Progenitor cell of endocrine pancreas (in vitro differentiated cells): ENCODE measurements around the gene ADM2. TPM values are rescaled to one million over a fixed set of nuclear protein-coding genes. Genes with fewer than 3 reads are reported as not detected.

Experiments used
- DNase-seq: peaks from one replicate; pipeline ENCODE4 v3.0.0; 2021; ENCODE audit warnings: low spot score; ENCODE audit not compliant: unreplicated experiment
- H3K27ac Mint-ChIP-seq: 2 replicates; pipeline ENCODE4 v1.8.0; 2021; ENCODE audit warnings: mild to moderate bottlenecking, moderate library complexity, mixed read lengths
- H3K27me3 Mint-ChIP-seq: 2 replicates; pipeline ENCODE4 v1.8.0; 2021; ENCODE audit warnings: mixed read lengths
- H3K36me3 Mint-ChIP-seq: 2 replicates; pipeline ENCODE4 v1.8.0; 2022; ENCODE audit warnings: mixed read lengths; ENCODE audit not compliant: insufficient read depth
- H3K4me1 Mint-ChIP-seq: 2 replicates; pipeline ENCODE4 v1.8.0; 2021; ENCODE audit warnings: low read depth, mixed read lengths
- H3K4me3 Mint-ChIP-seq: 2 replicates; pipeline ENCODE4 v1.8.0; 2021; ENCODE audit warnings: low read depth, mild to moderate bottlenecking, moderate library complexity, mixed read lengths
- H3K9me3 Mint-ChIP-seq: 2 replicates; pipeline ENCODE4 v1.8.0; 2021; ENCODE audit warnings: low read depth, mixed read lengths
- CTCF ChIP-seq: fragments of 200-600 bp; sonication (generic); IDR thresholded peaks from one replicate; pipeline ENCODE4 v1.5.0; 2021; ENCODE audit warnings: antibody characterized with exemption, mild to moderate bottlenecking; ENCODE audit not compliant: unreplicated experiment
- total RNA-seq: library from RNA; stranded (reverse); gene quantifications from 2 replicates; pipeline ENCODE4 v1.2.1, GENCODE V29; 2021

The ADM2 gene
- total RNA-seq, 1 donor from 2014 or later, result 2.9 TPM

- no peak for TF ChIP-seq CTCF
- H3K27ac Mint-ChIP-seq, result no peak overlapping the region
- H3K4me1 Mint-ChIP-seq, result peaks cover 10% of the 10 kb centered on the region
- DNase-seq, result no peak
- peaks cover 34% of the 10 kb centered on the region for H3K27me3 Mint-ChIP-seq
- no peaks in the 10 kb centered on the region for H3K36me3 Mint-ChIP-seq
- H3K4me3 Mint-ChIP-seq, result no peak overlapping the region
- H3K9me3 Mint-ChIP-seq, result no peaks in the 10 kb centered on the region
Measured at GRCh38 chr22:50535113-50535512, 53.8 kb downstream of the ADM2 start.

Other genes starting within 250 kb of the ADM2 start
- 62.0 and 70.9 TPM in 2 replicates for gene TUBGCP6, start 236.5 kb upstream of the ADM2 start, total RNA-seq
- 73.8 and 81.5 TPM in 2 replicates for gene HDAC10, start 230.3 kb upstream of the ADM2 start, total RNA-seq
- 53.7 and 54.6 TPM in 2 replicates for gene MAPK12, start 219.9 kb upstream of the ADM2 start, total RNA-seq
- 2.3 and 2.7 TPM in 2 replicates for gene MAPK11, start 211.2 kb upstream of the ADM2 start, total RNA-seq
- 178 and 182 TPM in 2 replicates for gene PLXNB2, start 173.9 kb upstream of the ADM2 start, total RNA-seq
- 35.1 and 36.4 TPM in 2 replicates for gene DENND6B, start 154.5 kb upstream of the ADM2 start, total RNA-seq
- gene PPP6R2, start 138.2 kb upstream of the ADM2 start, total RNA-seq, result 85.7 and 87.9 TPM in 2 replicates
- 86.3 and 96.5 TPM in 2 replicates for gene SBF1, start 6.5 kb upstream of the ADM2 start, total RNA-seq
- 0.69 and 0.98 TPM in 2 replicates for gene MIOX, start 5.3 kb downstream of the ADM2 start, total RNA-seq
- gene LMF2, start 26.2 kb downstream of the ADM2 start, total RNA-seq, result 59.0 and 65.5 TPM in 2 replicates
- gene NCAPH2, start 26.7 kb downstream of the ADM2 start, total RNA-seq, result 61.6 and 66.5 TPM in 2 replicates
- 3.7 TPM in 1 of 2 replicates, not detected in the other for gene SCO2, start 44.1 kb downstream of the ADM2 start, total RNA-seq
- 1.6 and 2.0 TPM in 2 replicates for gene TYMP, start 48.5 kb downstream of the ADM2 start, total RNA-seq
- gene KLHDC7B, start 64.4 kb downstream of the ADM2 start, total RNA-seq, result not detected in 2 replicates
- not detected in 2 replicates for gene SYCE3, start 81.4 kb downstream of the ADM2 start, total RNA-seq
- gene CPT1B, start 96.9 kb downstream of the ADM2 start, total RNA-seq, result 129 and 136 TPM in 2 replicates
- gene CHKB, start 101.3 kb downstream of the ADM2 start, total RNA-seq, result 124 and 132 TPM in 2 replicates
- 6.4 and 7.7 TPM in 2 replicates for gene MAPK8IP2, start 119.2 kb downstream of the ADM2 start, total RNA-seq
- 36.2 and 37.1 TPM in 2 replicates for gene ARSA, start 146.6 kb downstream of the ADM2 start, total RNA-seq
- gene SHANK3, start 191.3 kb downstream of the ADM2 start, total RNA-seq, result 6.9 and 7.5 TPM in 2 replicates